Loucy (cell line): ENCODE data around the gene FGF21.

Source experiments
- EZH2phosphoT487 ChIP-seq: fragments of 200-600 bp; IDR thresholded peaks from 2 replicates; pipeline ENCODE4 v1.6.1; 2018; ENCODE audit warnings: antibody characterized with exemption, mild to moderate bottlenecking, moderate library complexity, borderline replicate concordance
- TF ChIP-seq, protein P1 (sequence below): fragments of 200-600 bp; sonication (generic); conservative IDR thresholded peaks from 2 replicates; pipeline ENCODE4 v1.5.1; 2014; ENCODE audit warnings: mild to moderate bottlenecking, antibody characterized with exemption, low read length

DNA sequence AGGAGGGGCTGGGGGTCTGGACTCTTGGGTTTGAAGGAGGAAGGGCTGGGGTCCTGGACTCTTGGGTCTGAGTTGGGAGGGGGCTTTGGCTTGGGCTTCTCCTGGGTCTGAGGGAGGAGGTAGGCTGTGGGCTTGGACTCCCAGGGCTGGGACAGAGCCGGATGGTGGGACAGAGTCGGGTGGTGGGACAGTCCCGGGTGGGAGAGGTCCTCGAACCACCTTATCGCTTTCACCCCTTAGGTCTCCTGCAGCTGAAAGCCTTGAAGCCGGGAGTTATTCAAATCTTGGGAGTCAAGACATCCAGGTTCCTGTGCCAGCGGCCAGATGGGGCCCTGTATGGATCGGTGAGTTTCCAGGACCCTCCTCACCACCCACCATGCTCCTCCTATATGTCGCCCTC, 1.4 kb downstream of the FGF21 start:
- TF ChIP-seq, protein P1, sequence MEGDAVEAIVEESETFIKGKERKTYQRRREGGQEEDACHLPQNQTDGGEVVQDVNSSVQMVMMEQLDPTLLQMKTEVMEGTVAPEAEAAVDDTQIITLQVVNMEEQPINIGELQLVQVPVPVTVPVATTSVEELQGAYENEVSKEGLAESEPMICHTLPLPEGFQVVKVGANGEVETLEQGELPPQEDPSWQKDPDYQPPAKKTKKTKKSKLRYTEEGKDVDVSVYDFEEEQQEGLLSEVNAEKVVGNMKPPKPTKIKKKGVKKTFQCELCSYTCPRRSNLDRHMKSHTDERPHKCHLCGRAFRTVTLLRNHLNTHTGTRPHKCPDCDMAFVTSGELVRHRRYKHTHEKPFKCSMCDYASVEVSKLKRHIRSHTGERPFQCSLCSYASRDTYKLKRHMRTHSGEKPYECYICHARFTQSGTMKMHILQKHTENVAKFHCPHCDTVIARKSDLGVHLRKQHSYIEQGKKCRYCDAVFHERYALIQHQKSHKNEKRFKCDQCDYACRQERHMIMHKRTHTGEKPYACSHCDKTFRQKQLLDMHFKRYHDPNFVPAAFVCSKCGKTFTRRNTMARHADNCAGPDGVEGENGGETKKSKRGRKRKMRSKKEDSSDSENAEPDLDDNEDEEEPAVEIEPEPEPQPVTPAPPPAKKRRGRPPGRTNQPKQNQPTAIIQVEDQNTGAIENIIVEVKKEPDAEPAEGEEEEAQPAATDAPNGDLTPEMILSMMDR: no peak
- TF ChIP-seq EZH2phosphoT487: no peak
